Fibroblast of lung (primary cell): Measurements from ENCODE around the gene R3HCC1L.

Experiments
- EZH2 ChIP-seq: IDR thresholded peaks from 2 replicates; pipeline ENCODE4 v1.5.1; 2012; ENCODE audit warnings: low read length, control low read depth, mild to moderate bottlenecking; ENCODE audit errors: missing control alignments
- TF ChIP-seq, protein P1 (sequence below), 2 donors: IDR thresholded peaks in 1 of 2; conservative IDR thresholded peaks in 1 of 2; 1 replicate in 1 of 2; 2 replicates in 1 of 2; pipeline ENCODE4 v1.5.1; 2011 to 2012; ENCODE audit warnings: low read length in 2 of 2, control low read depth in 1 of 2, inconsistent platforms in 1 of 2, low read depth in 1 of 2, mild to moderate bottlenecking in 1 of 2

- TF ChIP-seq, protein P1, sequence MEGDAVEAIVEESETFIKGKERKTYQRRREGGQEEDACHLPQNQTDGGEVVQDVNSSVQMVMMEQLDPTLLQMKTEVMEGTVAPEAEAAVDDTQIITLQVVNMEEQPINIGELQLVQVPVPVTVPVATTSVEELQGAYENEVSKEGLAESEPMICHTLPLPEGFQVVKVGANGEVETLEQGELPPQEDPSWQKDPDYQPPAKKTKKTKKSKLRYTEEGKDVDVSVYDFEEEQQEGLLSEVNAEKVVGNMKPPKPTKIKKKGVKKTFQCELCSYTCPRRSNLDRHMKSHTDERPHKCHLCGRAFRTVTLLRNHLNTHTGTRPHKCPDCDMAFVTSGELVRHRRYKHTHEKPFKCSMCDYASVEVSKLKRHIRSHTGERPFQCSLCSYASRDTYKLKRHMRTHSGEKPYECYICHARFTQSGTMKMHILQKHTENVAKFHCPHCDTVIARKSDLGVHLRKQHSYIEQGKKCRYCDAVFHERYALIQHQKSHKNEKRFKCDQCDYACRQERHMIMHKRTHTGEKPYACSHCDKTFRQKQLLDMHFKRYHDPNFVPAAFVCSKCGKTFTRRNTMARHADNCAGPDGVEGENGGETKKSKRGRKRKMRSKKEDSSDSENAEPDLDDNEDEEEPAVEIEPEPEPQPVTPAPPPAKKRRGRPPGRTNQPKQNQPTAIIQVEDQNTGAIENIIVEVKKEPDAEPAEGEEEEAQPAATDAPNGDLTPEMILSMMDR (conservative IDR thresholded peaks at IDR 0.05 in 1 of 2, IDR thresholded peaks at IDR 0.05 in 1 of 2; ENCODE audit: low read depth in 1 of 2, low read length in 2 of 2): no peak
- no peak for TF ChIP-seq EZH2
Measured at GRCh38 chr10:98138031-98138430, 3.6 kb downstream of the R3HCC1L start.
